GM19025 (cell line): ENCODE results near the gene GNB2.

Experiments used
- ATAC-seq: cut with Tn5 transposase; IDR thresholded peaks from one replicate; pipeline ENCODE4 v1.9.1; 2021; ENCODE audit warnings: mild to moderate bottlenecking, low read depth, moderate library complexity; ENCODE audit not compliant: unreplicated experiment

The GNB2 gene

DNA sequence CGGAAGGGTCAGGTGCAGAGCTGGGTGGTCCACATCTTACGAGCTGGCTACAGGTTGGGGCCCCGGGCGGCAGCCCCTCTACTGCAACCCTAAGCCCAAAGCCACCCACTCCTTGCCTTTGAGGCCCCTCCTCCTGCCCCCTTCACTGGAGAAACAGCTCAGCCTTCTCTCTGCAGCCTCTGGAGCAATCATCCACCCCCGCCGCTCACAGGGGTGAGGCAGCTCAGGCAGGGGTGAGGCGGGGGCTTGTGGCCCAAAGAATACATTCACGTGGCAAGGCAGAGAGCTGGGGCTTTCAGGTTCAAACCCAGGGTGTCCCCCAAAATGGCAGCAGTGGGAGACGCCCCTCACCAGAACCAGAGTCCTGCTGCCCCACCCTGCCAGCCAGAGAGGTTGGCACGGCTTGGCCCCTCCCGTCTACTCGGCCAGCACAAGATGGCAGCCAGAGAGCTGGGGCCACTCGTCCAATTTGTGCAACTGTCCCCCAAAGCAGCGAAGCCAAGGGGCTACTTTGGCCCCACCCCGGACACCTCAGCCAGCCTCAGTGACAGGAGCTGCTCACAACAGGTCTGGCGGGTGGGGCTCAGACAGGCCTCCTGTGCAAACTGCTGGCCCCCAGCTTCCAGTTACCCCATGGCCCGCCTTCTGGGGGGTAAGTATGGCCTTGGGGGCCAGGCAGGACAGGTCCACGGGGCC lies 7.2 kb downstream of the GNB2 start:
- ATAC-seq: no peak

- ATAC-seq: no peak
Observed at GRCh38 chr7:100681491-100682227, 8.1 kb downstream of the GNB2 start.

- ATAC-seq: no peak
Observed at GRCh38 chr7:100682228-100682741, 8.7 kb downstream of the GNB2 start.

GRCh38 chr7:100682991-100683658 lies 9.6 kb downstream of the GNB2 start:
- no peak for ATAC-seq

DNA sequence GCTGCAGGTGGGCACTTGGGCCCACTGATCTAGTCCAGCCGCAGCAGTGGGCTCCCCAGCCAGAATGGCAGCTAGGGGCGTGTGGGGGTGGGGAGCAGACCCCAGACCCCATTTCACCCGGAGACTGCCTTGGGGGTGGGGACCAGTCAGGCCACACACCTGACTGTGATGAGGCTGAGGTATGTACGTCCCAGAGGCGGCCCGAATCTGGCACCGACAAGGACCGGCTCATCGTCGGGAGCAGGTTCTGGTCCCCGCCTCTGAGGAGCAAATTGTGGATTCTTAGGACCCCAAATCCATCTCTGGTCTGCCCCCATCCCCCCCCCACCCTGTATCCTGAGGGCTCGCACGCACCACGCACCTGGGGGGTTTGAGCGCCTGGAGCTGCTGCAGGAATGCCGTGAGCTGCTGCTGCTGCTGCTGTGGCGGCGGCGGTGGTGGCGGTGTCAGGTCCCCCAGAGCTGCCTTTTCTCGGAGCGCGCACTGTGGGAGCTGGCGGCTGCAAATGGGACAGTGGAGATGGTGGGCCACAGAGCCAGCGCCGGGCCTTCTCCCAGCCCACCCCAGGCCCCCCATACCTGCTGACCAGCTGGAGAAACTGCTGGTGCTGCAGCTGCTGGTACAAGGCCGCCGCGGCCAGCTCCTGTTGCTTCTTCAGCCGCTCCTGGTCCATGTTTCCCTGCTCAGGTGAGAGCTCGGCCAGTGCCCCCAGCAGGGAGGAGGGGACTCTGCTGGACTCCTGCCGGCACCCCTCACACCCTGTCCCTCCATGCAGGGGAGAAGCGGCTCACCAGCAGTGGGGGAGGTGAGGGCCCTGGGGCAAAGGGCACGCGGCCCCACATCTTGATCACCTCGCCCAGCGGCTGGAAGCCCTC lies 10.4 kb downstream of the GNB2 start:
- no peak for ATAC-seq

DNA sequence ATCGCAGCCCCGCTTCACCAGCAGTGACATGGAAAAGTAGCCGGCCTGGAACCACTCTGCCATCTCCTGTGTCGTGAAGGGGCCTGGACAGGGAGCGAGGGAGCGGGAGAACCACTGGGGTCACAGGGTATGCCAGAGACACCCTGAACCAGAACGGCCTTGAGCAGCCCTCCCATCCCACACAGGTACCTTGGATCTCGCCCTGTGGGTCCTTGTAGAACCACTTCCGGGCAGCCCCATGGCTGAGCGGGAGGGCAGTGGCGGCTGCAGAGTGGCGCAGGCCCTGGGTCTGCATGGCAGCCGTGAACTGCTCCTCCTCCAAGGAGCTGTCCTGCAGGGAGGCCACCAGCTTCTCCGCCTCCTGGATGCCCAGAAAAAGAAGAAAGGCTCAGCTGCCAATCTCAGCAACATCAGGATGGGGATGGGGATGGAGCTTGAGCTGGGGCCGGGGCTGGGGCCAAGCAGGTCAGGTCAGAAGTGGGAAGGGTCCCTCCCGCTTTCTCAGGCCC lies 11.0 kb downstream of the GNB2 start:
- no peak for ATAC-seq

DNA sequence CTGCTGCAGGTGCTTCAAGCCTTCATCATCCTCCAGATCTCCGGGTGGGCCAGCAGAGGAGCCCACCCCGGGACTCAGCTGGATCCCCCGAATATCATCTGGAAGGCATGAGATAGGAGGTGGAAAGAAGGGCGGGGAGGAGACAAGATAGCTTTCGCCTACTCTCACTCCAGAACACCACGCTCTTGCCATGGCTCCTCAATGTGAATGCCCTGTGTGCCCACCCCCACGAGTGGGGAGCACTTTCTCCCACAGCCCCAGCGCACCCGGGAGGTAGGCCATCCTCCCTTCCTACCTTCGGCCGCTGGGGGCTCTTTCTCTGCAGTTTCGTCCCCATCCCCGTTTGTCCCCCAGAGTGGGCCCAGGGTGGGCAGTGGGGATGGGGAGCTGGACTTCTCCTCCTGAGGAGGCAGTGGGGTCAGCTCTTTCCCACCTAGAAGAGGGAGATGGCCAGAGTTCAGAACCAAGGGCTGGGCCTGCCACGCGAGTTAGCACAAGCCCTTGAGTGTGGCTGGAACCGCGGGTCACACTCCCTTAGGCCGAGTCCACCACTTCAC lies 11.6 kb downstream of the GNB2 start:
- ATAC-seq: no peak

GRCh38 chr7:100685631-100686145 lies 12.1 kb downstream of the GNB2 start:
- no peak for ATAC-seq

- no peak for ATAC-seq
Observed at GRCh38 chr7:100686201-100686821, 12.8 kb downstream of the GNB2 start.

- ATAC-seq: no peak
Observed at GRCh38 chr7:100686822-100687211, 13.3 kb downstream of the GNB2 start.

- ATAC-seq: no peak
Observed at GRCh38 chr7:100687261-100687660, 13.7 kb downstream of the GNB2 start.

DNA sequence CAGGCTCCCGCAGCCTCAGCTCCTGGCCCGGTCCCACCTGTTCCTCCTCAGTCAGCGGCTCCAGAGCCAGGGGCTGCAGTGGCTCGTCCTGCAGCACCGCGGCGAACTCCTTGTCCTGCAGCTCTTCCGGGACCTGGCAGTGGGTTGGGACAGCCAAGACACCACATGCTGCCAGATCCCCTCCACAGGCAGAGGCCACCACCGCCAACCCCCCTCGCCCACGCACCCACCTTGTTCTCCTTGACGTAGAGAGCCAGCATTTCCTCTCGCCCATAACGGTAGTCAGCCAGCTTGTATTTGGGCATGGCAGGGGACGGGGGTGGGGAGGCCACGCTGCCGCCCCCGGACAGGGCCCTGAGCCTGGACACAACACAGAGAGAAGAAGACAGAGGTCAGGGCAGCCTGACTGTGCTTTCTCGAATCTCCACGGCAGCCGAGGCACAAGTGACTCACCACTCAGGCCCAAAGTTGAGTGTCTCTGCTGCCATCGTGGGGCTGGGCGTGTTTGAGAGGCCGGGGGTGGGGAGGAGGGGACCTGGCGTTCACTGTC lies 14.3 kb downstream of the GNB2 start:
- no peak for ATAC-seq

- ATAC-seq: no peak
Observed at GRCh38 chr7:100688326-100688860, 14.9 kb downstream of the GNB2 start.

GRCh38 chr7:100689230-100690135 lies 15.9 kb downstream of the GNB2 start:
- no peak for ATAC-seq

GRCh38 chr7:100691676-100692577 lies 18.4 kb downstream of the GNB2 start:
- no peak for ATAC-seq

GRCh38 chr7:100692578-100692961 lies 19.0 kb downstream of the GNB2 start:
- ATAC-seq: no peak
